CD14-positive monocyte (primary cell): Measurements from ENCODE around the gene MDGA2. TPM values are rescaled to one million over a fixed set of nuclear protein-coding genes. Genes with fewer than 3 reads are reported as not detected.

Experiments used
- DNase-seq, 3 donors: peaks; one replicate each; pipeline ENCODE4 v3.0.0-alpha.2; 2011 to 2022
- H2AFZ ChIP-seq: 2 replicates; pipeline ENCODE4 v1.6.0; 2012; ENCODE audit warnings: mild to moderate bottlenecking, low read depth, low read length, inconsistent platforms; ENCODE audit not compliant: insufficient read depth, poor library complexity, severe bottlenecking
- H3K27ac ChIP-seq, 2 donors: 1 replicate in 1 of 2; 2 replicates in 1 of 2; pipeline ENCODE4 v1.5.1; 2012 to 2013; ENCODE audit warnings: low read length in 2 of 2, control low read depth in 1 of 2, inconsistent platforms in 1 of 2, low read depth in 1 of 2, mild to moderate bottlenecking in 1 of 2
- H3K27me3 ChIP-seq, 2 donors: one replicate each; pipeline versions ENCODE4 v1.6.0 to v1.6.1; 2011 to 2013; ENCODE audit warnings: low read length in 2 of 2; ENCODE audit not compliant: control insufficient read depth in 2 of 2, insufficient read depth in 2 of 2
- H3K36me3 ChIP-seq, 2 donors: replicated peaks in 1 of 2; 1 replicate in 1 of 2; 2 replicates in 1 of 2; pipeline versions ENCODE4 v1.5.1 to v1.6.1; 2012 to 2013; ENCODE audit warnings: low read length in 2 of 2, control low read depth in 1 of 2, inconsistent platforms in 1 of 2, mild to moderate bottlenecking in 1 of 2; ENCODE audit not compliant: insufficient read depth in 2 of 2, control insufficient read depth in 1 of 2
- H3K4me1 ChIP-seq, 2 donors: 1 replicate in 1 of 2; 2 replicates in 1 of 2; pipeline versions ENCODE4 v1.5.1 to v1.6.1; 2012 to 2013; ENCODE audit warnings: low read length in 2 of 2, control low read depth in 1 of 2, inconsistent platforms in 1 of 2, mild to moderate bottlenecking in 1 of 2, moderate library complexity in 1 of 2; ENCODE audit not compliant: insufficient read depth in 2 of 2, control insufficient read depth in 1 of 2
- H3K4me2 ChIP-seq: replicated peaks from 2 replicates; pipeline ENCODE3; 2012; ENCODE audit warnings: low read length, moderate library complexity, mild to moderate bottlenecking; ENCODE audit not compliant: poor library complexity, severe bottlenecking; ENCODE audit errors: extremely low read depth
- H3K4me3 ChIP-seq, 3 experiments: fragments of 200-600 bp in 1 of 3; sonication (generic) in 1 of 3; replicated peaks in 1 of 3; 1 replicate in 2 of 3; 2 replicates in 1 of 3; pipeline ENCODE4 v1.5.1; 2011 to 2013; ENCODE audit warnings: low read length in 3 of 3, mild to moderate bottlenecking in 3 of 3, control low read depth in 2 of 3, low read depth in 2 of 3, inconsistent platforms in 1 of 3, moderate library complexity in 1 of 3
- H3K79me2 ChIP-seq: 2 replicates; pipeline ENCODE4 v1.6.0; 2012; ENCODE audit warnings: mild to moderate bottlenecking, control low read depth, inconsistent platforms, low read length, moderate library complexity; ENCODE audit not compliant: insufficient read depth
- H3K9ac ChIP-seq: 2 replicates; pipeline ENCODE4 v1.6.0; 2017; ENCODE audit warnings: low read length, mild to moderate bottlenecking; ENCODE audit not compliant: insufficient read depth, poor library complexity, severe bottlenecking
- H3K9me3 ChIP-seq, 2 donors: replicated peaks in 1 of 2; 1 replicate in 1 of 2; 2 replicates in 1 of 2; pipeline versions ENCODE4 v1.5.1 to v1.6.1; 2012 to 2013; ENCODE audit warnings: low read length in 2 of 2, control low read depth in 1 of 2; ENCODE audit not compliant: control insufficient read depth in 1 of 2, insufficient read depth in 1 of 2
- H4K20me1 ChIP-seq: 2 replicates; pipeline ENCODE4 v1.6.0; 2012; ENCODE audit warnings: mild to moderate bottlenecking, low read length, control low read depth, moderate library complexity; ENCODE audit not compliant: insufficient read depth
- H3K27ac Mint-ChIP-seq, 7 donors: one replicate each; pipeline ENCODE4 v1.8.0; 2020; ENCODE audit warnings: mild to moderate bottlenecking in 7 of 7, mixed read lengths in 7 of 7, moderate library complexity in 6 of 7, inconsistent platforms in 2 of 7
- H3K27me3 Mint-ChIP-seq, 3 donors: one replicate each; pipeline ENCODE4 v1.8.0; 2021 to 2022; ENCODE audit warnings: low read depth in 3 of 3, mild to moderate bottlenecking in 3 of 3, mixed read lengths in 3 of 3, moderate library complexity in 3 of 3, inconsistent platforms in 1 of 3
- H3K36me3 Mint-ChIP-seq, 2 donors: one replicate each; pipeline ENCODE4 v1.8.0; 2020; ENCODE audit warnings: mixed read lengths in 2 of 2, inconsistent platforms in 1 of 2, mild to moderate bottlenecking in 1 of 2
- H3K4me1 Mint-ChIP-seq: one replicate; pipeline ENCODE4 v1.8.0; 2020; ENCODE audit warnings: mild to moderate bottlenecking, mixed read lengths
- H3K4me3 Mint-ChIP-seq, 2 donors: one replicate each; pipeline ENCODE4 v1.8.0; 2020; ENCODE audit warnings: mild to moderate bottlenecking in 2 of 2, mixed read lengths in 2 of 2, moderate library complexity in 1 of 2
- H3K9me3 Mint-ChIP-seq, 7 donors: one replicate each; pipeline ENCODE4 v1.8.0; 2020 to 2022; ENCODE audit warnings: mixed read lengths in 7 of 7, mild to moderate bottlenecking in 6 of 7, moderate library complexity in 6 of 7, inconsistent platforms in 2 of 7
- CTCF ChIP-seq: fragments of 200-600 bp; IDR thresholded peaks from one replicate; pipeline ENCODE4 v1.8.0; 2022; ENCODE audit warnings: antibody characterized with exemption, mild to moderate bottlenecking
- WGBS: methylation state at CpG from one replicate; pipeline ENCODE4 v1.1.5; 2013; ENCODE audit warnings: missing lambda C conversion rate; ENCODE audit not compliant: insufficient coverage; 5-methylcytosine and 5-hydroxymethylcytosine counted together
- intact Hi-C, 2 donors: fragments of 100-400 bp; cut with micrococcal nuclease; formaldehyde crosslinking; loops; one replicate each; pipeline versions ENCODE4 v1.15.0 to v1.15.1; 2023
- polyA plus RNA-seq, 3 donors: library from polyadenylated mRNA; depleted of rRNA in 1 of 3; unstranded in 2 of 3; stranded (reverse) in 1 of 3; fragments of 300-500 nt in 2 of 3; fragments of >200 nt in 1 of 3; fragmentation: Illumina TruSeq in 2 of 3; gene quantifications; 1 replicate in 2 of 3; 2 replicates in 1 of 3; pipeline ENCODE4 v1.2.3, GENCODE V29; 2012 to 2021

The MDGA2 gene
- polyA plus RNA-seq, 3 donors, result not detected

- Histone ChIP-seq H2AFZ (no peak overlapping the region), H3K4me2 (no peak overlapping the region), H3K4me3 (no peak overlapping the region), H3K79me2 (no peaks in the 10 kb centered on the region), H3K36me3 (no peaks in the 10 kb centered on the region), H3K27ac (no peak overlapping the region), H3K9ac (no peak overlapping the region), H3K4me1 (no peaks in the 10 kb centered on the region), H4K20me1 (no peaks in the 10 kb centered on the region), H3K27me3 (no peaks in the 10 kb centered on the region), H3K9me3 (no peaks in the 10 kb centered on the region)
- H3K27ac Mint-ChIP-seq, result no peak overlapping the region
- peaks cover 0 to 1% (median 0%) of the 10 kb centered on the region in 3 donors for H3K27me3 Mint-ChIP-seq
- H3K4me1 Mint-ChIP-seq, result no peaks in the 10 kb centered on the region
- no peak for TF ChIP-seq CTCF
- no peak overlapping the region for H3K4me3 Mint-ChIP-seq
- no peaks in the 10 kb centered on the region for H3K36me3 Mint-ChIP-seq
- no peak for DNase-seq
- intact Hi-C loops, result no loop called here
- peaks cover 0 to 5% (median 3%) of the 10 kb centered on the region in 7 donors for H3K9me3 Mint-ChIP-seq
- WGBS, result no CpG with 5 or more reads among the region's 2 CpGs
Observed at GRCh38 chr14:47020500-47020899, 654.9 kb downstream of the MDGA2 start.

GRCh38 chr14:47012533-47013280 is 662.7 kb downstream of the MDGA2 start:
- no peak for TF ChIP-seq CTCF
- Histone ChIP-seq H2AFZ (no peak overlapping the region), H3K27ac (no peak overlapping the region), H3K9me3 (no peaks in the 10 kb centered on the region), H3K79me2 (no peaks in the 10 kb centered on the region), H3K27me3 (no peaks in the 10 kb centered on the region), H3K4me2 (no peak overlapping the region), H3K36me3 (no peaks in the 10 kb centered on the region), H4K20me1 (no peaks in the 10 kb centered on the region), H3K9ac (no peak overlapping the region), H3K4me1 (no peaks in the 10 kb centered on the region), H3K4me3 (no peak overlapping the region)
- no peaks in the 10 kb centered on the region for H3K27me3 Mint-ChIP-seq
- DNase-seq, result no peak
- no peaks in the 10 kb centered on the region for H3K4me1 Mint-ChIP-seq
- H3K27ac Mint-ChIP-seq, result no peak overlapping the region
- H3K9me3 Mint-ChIP-seq, result peaks cover 0 to 2% (median 0%) of the 10 kb centered on the region in 7 donors
- WGBS, result 100% methylated on average over 1 of the region's 6 CpGs
- H3K36me3 Mint-ChIP-seq, result no peaks in the 10 kb centered on the region
- no peak overlapping the region for H3K4me3 Mint-ChIP-seq
- intact Hi-C loops, result no loop called here
